Stimulated activated CD4-positive, alpha-beta T cell treated with anti-CD3 and anti-CD28 coated beads, Interleukin-15, amount 100 ng/mL, for 48 hours (primary cell): Measurements from ENCODE around the gene PADI3.

Experiments used
- DNase-seq, 2 donors: peaks; one replicate each; pipeline ENCODE4 v3.0.0-alpha.2; 2020; ENCODE audit warnings: low read depth in 2 of 2

Gene PADI3

GRCh38 chr1:17248781-17249180, at the start of gene PADI3:
PADI3 (plus strand) TSS chr1:17249098; CDS start chr1:17249138, 40 bp downstream.
- no peak for DNase-seq

- no peak for DNase-seq
These were observed 49.4 kb upstream of the PADI3 start for GRCh38 chr1:17199267-17200044.

GRCh38 chr1:17200246-17200645, 48.7 kb upstream of the PADI3 start:
- no peak for DNase-seq

DNA sequence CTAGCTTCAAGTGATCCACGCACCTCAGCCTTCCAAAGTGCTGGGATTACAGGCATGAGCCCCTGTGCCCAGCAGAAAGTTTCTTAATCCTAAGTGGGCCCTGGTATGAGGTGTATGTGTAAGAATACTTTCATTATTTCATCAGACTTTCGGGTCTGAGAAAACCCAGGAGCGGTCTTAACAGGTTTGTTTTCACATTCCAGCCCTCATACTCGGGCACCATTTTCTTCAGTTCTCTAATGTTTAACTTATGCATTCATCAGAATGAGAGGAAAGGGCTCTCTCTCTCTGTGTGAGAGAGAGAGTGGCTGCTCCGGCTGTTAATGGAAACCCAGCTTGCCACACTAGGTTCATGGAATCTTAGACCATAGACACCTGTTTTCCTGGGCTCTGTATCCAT, 48.1 kb upstream of the PADI3 start:
- DNase-seq = no peak

GRCh38 chr1:17201201-17202021, 47.5 kb upstream of the PADI3 start:
- peak in 1 of 2 donors; percentile 19 for DNase-seq

DNA sequence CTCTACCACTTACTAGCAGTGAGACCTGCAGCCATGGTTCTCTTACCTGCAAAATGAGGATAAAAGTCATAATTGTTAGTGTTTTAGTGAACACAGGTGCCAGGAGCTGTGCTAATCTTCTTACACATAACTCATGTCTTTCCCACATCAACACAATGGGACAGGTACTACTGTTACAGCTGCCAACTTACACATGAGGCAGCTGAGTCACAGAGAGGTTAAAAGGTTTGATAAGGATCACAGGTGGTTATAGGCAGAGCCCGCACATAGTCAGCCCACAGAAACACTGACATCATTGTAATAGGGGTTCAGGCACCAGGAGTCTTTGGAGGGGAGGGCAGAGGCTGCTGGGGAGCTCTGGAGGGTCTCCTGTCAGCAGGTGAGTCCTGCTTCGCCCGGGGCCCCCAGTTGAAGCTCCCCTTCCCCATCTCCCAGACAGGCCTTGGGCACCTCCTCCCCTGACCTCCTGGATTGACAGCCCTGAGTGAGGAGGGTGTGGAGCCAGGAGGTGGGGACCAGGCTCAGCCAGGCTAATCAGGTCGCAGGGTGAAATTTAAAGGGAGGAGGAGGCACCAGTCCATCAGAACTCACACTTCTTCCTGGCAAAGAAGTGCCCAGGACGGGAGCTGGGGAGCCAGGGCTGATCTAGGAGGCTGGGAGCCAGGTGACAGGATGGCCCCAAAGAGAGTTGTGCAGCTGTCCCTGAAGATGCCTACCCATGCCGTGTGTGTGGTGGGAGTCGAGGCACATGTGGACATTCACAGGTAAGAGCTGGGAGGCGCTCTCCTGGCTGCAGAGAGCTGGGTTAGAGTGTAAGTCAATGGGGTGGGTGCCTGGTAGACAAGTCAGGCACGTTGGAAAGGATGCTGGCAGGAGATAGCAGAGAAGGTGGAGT, 44.1 kb upstream of the PADI3 start, which contains the start of gene PADI1:
Gene PADI1 (plus strand): TSS at position 583 of the 895 bp plus-strand sequence. CDS start 90 bp downstream, at position 673.
- DNase-seq = no peak

DNA sequence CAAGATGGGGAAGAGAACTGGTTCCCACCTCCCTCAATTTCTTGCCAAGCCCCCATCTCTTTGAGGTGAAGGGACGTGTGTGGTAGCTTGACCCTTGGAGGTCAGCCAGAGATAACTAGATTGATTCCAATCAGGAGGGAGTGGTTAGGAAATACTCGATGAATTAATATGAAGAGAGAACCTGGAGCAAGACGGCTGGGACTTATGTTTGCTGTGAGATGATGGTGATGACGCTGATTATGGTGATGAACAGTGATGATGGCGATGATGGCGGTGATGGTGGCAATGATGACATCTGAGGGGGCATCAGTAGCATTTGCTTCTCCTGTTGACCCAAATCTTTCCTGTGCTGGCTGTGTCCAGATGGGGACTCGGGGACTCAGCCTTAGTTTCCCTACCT, 43.2 kb upstream of the PADI3 start:
- DNase-seq = no peak

GRCh38 chr1:17206196-17206595, 42.7 kb upstream of the PADI3 start:
- no peak for DNase-seq

- DNase-seq = no peak
These were observed 41.9 kb upstream of the PADI3 start for GRCh38 chr1:17207046-17207445.

- DNase-seq = no peak
These were observed 41.4 kb upstream of the PADI3 start for GRCh38 chr1:17207540-17207939.

GRCh38 chr1:17207966-17208418, 40.9 kb upstream of the PADI3 start:
- DNase-seq = peak; percentile 41 to 46

DNA sequence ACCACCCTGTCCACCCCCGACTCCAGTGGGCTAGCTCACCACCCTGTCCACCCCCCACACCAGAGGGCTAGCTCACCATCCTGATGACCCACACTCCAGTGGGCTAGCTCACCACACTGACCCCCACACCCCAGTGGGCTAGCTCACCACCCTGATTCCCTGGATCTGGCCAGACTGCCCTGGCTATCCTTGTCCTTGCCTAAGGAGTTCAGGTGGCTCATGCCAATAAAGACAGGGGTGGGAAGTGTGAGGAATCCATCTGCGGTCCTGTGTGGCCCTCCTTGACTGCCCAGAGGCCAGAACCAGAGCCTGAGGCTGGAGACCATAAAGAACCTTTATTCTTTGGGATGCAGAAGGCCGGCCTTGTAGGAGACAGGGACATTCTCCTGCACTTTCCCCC, 40.4 kb upstream of the PADI3 start:
- no peak for DNase-seq

- DNase-seq = no peak
These were observed 39.5 kb upstream of the PADI3 start for GRCh38 chr1:17209430-17209829.

DNA sequence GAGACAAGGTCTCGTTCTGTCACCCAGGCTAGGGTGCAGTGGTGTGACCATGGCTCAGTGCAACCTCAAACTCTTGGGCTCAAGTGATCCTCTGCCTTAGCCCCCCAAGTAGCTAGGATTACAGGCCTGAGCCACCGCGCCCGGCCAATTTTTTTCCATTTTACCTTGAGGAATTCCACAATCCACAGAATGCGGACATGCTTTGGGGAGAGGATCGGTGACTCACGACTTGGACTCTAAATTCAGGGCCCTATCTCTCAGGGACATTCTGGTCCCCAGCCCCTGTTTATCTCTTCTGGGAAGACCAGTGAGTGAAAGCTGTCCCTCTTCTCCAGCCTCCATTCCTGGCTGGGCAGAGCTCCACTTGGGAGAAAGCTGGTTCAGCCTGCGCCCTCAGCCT, 38.7 kb upstream of the PADI3 start:
- no peak for DNase-seq

- no peak for DNase-seq
These were observed 37.5 kb upstream of the PADI3 start for GRCh38 chr1:17211377-17211776.

DNA sequence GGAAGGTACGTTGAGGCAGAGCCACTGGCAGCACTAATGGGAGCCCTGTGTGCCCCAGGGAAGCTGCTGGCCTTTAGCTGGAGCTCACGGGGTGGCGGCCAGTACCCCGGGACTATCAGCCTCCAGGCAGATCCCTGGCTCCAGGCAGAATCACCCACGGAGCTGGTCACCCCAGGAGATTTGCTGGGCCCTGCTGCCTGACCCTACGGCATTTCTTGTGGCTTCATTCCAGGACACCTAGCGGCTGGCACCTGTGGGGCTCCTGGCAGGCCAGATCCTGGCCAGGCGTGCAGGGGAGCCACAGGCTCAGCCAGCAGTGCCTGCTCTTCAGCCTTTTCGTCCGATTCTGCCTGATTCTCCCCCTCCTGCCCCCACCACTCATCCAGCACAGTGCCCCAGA, 36.9 kb upstream of the PADI3 start:
- DNase-seq = no peak

GRCh38 chr1:17212487-17213121, 36.3 kb upstream of the PADI3 start:
- DNase-seq = peak; percentile 21 to 35

GRCh38 chr1:17213148-17213781, 35.6 kb upstream of the PADI3 start:
- DNase-seq = no peak

DNA sequence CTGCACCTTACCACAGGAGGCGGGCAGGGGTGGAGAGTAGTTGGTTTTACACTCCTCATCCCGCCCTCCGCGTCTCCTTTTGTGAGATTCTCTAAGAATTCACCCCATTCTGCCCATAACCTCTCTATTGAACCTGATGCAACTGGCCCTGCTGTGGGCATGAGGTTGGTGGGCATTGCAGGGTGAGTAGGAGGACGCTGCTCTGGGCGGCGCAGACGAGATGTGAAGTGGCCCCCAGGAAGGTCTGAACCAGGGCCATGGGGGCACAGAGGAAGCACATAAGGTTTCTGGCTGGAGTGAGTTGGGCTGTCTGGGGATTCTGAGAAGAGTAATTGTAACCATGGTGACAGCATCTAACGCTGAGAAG, 35.1 kb upstream of the PADI3 start:
- DNase-seq = no peak

GRCh38 chr1:17214876-17215544, 33.9 kb upstream of the PADI3 start:
- no peak for DNase-seq
